ENCODE measurements around the gene UNCX.
"Not testable (repeated sequence)": the region's sequence is repeated elsewhere in the genome, so short reads cannot be mapped to it uniquely, and the experiment has no call there.

UNCX gene

DNA sequence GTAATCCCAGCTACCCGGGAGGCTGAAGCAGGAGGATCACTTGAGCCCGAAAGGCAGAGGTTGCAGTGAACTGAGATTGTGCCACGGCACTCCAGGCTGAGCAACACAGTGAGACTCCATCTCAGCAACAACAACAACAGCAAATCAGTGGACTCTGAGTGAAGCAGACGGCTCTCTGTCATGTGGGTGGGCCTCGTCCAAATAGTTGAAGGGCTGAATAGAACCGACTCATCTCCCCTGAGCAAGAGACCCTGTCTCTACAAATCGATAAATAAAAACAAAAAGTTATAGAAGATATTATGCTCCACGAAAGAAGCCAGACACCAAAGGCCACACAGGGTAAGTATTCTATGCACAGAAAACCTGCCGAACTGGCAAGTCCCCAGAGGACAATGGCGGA lies 45.9 kb downstream of the UNCX start:
- no peak for DNase-seq (ENCODE audit: low read depth in 2 of 2)

DNA sequence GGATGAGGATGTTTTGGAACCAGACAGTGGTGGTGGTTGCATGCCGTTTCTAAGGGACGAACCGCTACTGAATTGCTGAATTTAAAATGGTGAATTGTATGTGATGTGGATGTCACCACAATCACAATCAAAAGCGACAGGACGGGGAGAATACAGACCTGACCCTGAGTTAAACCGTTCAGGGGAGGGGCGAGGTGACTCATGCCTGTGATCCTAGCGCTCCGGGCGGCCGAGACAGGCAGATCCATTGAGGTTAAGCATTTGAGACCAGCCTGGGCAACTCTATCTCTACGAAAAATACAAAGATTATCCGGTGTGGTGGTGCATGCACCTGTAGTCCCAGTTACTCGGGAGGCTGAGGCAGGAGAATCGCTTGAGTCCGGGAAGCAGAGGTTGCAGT lies 46.4 kb downstream of the UNCX start:
- DNase-seq (ENCODE audit: low read depth in 2 of 2): no peak

DNA sequence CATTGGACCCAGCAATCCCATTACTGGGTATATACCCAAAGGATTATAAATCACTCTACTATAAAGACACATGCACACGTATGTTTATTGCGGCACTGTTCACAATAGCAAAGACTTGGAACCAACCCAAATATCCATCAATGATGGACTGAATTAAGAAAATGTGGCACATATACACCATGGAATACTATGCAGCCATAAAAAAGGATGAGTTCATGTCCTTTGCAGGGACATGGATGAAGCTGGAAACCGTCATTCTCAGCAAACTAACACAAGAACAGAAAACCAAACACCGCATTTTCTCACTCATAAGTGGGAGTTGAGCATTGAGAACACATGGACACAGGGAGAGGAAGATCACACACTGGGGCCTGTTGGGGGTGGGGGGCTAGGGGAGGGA lies 47.2 kb downstream of the UNCX start:
- DNase-seq (ENCODE audit: low read depth in 2 of 2): not testable (repeated sequence)

DNA sequence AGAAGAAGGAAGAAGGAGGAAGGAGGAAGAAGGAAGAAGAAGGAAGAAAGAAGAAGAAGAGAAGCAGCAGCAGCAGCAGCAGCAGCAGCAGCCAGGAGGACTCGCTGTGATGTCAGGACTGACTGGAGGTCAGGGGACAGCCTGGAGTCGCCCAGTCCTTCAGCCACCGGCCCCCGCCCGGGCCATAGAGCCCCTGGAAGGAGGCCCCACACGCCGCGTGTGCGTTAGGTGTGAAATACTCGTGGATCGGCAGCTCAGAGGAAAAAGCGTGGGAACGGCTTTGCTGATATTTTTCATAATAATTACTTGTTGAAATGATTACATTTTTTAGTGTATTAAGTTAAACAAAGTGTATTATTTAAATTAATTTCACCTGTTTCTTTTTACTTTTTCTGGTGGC lies 48.4 kb downstream of the UNCX start:
- DNase-seq (ENCODE audit: low read depth in 2 of 2): no peak

DNA sequence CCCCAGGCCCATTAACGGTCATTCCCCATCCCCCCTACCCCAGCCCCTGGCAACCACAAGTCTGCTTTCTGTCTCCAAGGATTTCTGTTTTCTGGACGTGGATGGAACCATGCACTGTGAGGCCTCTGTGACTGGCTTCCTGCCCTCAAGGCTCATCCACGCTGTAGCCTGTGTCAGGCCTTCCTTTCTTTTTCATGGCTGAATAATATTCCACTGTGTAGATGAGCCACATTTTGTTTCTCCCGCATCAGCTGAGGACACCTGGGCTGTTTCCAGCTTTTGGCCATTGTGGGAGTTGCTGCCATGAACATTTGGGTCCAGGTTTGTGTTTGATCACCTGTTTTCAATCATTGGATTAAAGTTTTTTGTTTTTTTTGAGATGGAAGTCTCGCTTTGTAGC lies 50.0 kb downstream of the UNCX start:
- DNase-seq (ENCODE audit: low read depth in 2 of 2): no peak

DNA sequence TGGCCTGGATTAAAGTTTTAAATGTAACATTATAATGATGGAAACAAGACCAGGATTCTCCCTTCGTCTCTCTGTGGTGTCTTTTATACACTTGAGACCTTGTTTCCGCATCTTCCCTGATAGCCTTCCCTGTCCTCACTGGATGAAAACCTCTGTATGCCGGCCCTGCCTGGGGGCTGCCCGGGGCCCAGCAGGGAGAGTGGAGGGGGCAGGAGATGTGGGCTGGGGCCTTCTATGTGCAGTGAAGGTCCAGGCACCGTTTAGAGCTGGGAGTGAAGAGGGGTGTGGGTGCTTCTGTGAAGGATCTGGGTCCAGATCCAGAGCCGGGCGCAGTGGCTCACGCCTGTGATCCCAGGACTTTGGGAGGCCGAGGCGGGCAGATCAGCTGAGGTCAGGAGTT lies 50.7 kb downstream of the UNCX start:
- DNase-seq (ENCODE audit: low read depth in 2 of 2): no peak

DNA sequence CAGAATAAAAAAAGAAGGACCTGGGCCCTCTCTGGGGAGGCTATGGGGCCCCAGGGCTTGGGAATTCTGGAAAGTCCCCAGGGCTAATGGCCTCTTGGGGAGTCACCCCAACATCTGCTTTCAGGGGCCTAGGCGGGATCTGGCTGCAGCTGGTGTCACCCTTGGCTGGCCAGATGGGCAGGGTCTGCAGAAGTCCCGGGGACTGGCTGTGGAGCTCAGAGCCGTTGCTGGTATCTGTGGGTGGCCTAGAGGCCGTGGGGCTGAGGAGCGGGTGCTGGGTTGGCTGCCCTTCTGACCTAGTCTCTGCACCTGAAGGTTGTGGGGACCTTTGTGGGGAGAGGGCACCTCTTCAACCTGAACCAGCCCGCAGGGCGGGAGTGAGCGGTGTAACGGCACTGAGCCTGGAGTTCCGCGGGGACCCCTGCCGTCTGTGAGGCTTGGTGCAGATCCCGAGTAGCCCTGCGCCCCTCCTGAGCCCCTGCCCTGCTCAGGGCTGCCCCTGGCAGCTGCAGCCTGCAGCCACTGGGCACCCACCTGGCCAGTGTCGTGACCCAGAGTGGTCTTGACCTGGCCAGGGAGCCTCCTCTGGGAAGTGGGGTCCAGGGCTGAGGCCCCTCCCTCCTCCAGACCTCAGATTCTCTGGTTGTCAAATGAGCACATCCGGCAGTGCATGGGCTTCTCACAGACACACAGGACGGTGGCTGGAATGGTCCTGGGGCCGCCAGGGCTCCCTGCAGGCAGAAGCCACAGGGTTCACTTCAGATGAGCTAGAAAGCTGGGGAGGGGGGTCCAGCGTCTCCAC lies 51.5 kb downstream of the UNCX start:
- DNase-seq (ENCODE audit: low read depth in 2 of 2): no peak

DNA sequence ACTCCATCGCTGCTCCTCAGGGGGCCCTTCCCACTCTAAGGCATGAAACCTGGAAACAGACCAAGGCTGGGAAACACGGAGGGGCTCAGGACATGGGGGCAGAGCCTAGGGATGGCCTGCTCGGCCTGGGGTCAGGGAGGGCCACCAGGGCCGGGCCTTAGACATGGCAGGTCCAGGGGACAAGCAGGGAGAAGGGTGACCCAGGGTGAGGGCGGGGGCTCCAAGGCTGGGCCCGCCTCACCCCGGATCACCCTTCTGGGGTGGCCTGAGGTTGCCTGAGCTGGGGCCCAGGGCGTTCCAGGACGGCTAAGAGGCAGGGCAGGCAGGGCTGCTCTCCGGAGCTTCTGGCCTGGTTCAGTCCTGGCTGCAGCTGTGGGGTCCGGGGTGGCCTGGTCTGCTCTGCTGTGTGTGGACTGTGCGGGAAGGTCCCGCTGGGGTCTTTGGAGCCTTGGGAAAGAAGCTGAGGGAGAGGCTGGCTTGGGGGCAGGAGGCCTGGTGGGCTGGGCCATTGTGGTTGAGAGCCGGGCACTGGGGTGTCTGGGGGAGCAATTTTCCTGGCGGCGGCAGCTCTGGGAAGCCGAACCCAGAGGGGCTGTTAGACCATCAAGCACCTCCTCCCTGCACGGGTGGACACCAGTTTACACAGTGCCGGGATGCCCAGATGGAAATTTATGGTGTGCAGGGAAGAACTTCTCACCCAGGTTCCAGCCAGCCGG lies 52.2 kb downstream of the UNCX start:
- no peak for DNase-seq (ENCODE audit: low read depth in 2 of 2)

DNA sequence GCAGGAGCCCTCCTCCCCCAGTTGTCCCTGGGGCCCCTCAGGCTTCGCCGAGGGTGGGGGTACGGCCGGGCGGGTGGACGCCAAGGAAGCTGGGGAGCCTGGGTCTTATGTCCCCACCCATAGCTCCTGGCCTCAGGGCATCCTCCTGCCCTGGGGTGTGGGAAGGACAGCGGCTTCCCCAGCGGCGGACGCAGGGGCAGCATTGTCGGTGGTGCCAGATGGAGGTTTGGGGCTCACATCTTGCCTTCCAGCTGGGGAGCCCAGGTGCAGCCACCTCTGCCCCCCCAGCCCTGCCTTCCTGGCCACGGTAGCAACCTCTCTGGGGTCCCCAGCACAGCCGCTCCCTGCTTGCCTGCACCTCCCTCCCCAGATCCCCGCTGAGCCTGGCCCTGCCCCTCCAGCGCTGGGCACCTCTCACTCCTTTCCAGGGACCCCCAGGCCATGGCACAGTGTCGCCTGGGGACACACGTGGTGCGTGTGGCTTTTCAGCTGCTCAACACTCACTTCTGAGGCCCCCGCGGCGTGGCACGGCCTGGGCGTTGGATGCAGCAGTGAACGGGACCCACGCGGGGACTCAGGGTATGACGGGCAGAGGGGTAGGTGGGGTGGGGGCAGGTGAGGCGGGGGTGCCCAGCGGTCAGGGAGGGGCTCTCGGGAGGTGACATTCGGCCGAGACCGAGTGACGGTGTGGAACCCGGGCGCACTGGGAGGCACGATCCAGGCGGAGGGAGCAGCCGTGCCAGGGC lies 53.1 kb downstream of the UNCX start:
- no peak for DNase-seq (ENCODE audit: low read depth in 2 of 2)
